SK-N-SH (cell line): ENCODE measurements around the gene NXPH4. TPM values are rescaled to one million over a fixed set of nuclear protein-coding genes. Genes with fewer than 3 reads are reported as not detected.

ENCODE experiments used
- CTCF ChIA-PET: fragments of 300-600, 350-600 bp; formaldehyde crosslinking; extraction: SDS; loops from one replicate; lab custom pipeline; 2021; lab: Yijun Ruan, JAX
- POLR2A ChIA-PET: fragments of 350-600 bp; sonication (Branson Sonifier 250); formaldehyde crosslinking; extraction: SDS; loops from one replicate; lab custom pipeline; 2020; ENCODE audit warnings: antibody characterized with exemption, inconsistent platforms; lab: Yijun Ruan, JAX
- DNase-seq: peaks from one replicate; pipeline ENCODE4 v3.0.0; 2012
- H2AFZ ChIP-seq: fragments of 200-600 bp; sonication (generic); 2 replicates; pipeline ENCODE4 v1.8.1; 2016; ENCODE audit warnings: antibody characterized with exemption, mild to moderate bottlenecking, low read depth
- H3F3A ChIP-seq: fragments of 200-600 bp; sonication (generic); replicated peaks from 2 replicates; pipeline ENCODE3; 2016; ENCODE audit warnings: antibody characterized with exemption, mild to moderate bottlenecking; ENCODE audit not compliant: insufficient read depth
- H3K27ac ChIP-seq, 2 experiments: fragments of 200-500 bp in 1 of 2; fragments of 200-600 bp in 1 of 2; sonication (Bioruptor generic) in 1 of 2; sonication (generic), shearing (Covaris generic) in 1 of 2; 2 replicates each; pipeline versions ENCODE4 v1.5.1 to v1.6.1; 2014 to 2016; ENCODE audit warnings: low read depth in 2 of 2, inconsistent platforms in 1 of 2, low read length in 1 of 2, mild to moderate bottlenecking in 1 of 2, mixed read lengths in 1 of 2
- H3K27me3 ChIP-seq: fragments of 200-600 bp; sonication (generic), shearing (Covaris generic); 2 replicates; pipeline ENCODE4 v1.6.1; 2016; ENCODE audit warnings: mixed run types; ENCODE audit not compliant: insufficient read depth
- H3K36me3 ChIP-seq, 2 experiments: fragments of 200-500 bp in 1 of 2; fragments of 200-600 bp in 1 of 2; sonication (Bioruptor generic) in 1 of 2; sonication (generic) in 1 of 2; replicated peaks in 1 of 2; 2 replicates each; pipeline versions ENCODE3 to v1.5.1; 2014 to 2016; ENCODE audit warnings: low read length in 1 of 2, mild to moderate bottlenecking in 1 of 2; ENCODE audit not compliant: insufficient read depth in 2 of 2, control insufficient read depth in 1 of 2
- H3K4me1 ChIP-seq, 2 experiments: fragments of 200-500 bp in 1 of 2; fragments of 200-600 bp in 1 of 2; sonication (Bioruptor generic) in 1 of 2; sonication (generic), shearing (Covaris generic) in 1 of 2; 2 replicates each; pipeline versions ENCODE4 v1.5.1 to v1.6.1; 2014 to 2016; ENCODE audit warnings: low read depth in 1 of 2, low read length in 1 of 2, mixed run types in 1 of 2; ENCODE audit not compliant: insufficient read depth in 2 of 2, control insufficient read depth in 1 of 2
- H3K4me2 ChIP-seq: fragments of 200-600 bp; sonication (generic), shearing (Covaris generic); 2 replicates; pipeline ENCODE4 v1.6.1; 2017; ENCODE audit warnings: mixed run types
- H3K4me3 ChIP-seq, 2 experiments: fragments of 200-500 bp in 1 of 2; fragments of 200-600 bp in 1 of 2; sonication (Bioruptor generic) in 1 of 2; sonication (generic), shearing (Covaris generic) in 1 of 2; 2 replicates each; pipeline versions ENCODE4 v1.5.1 to v1.8.1; 2014 to 2016; ENCODE audit warnings: low read depth in 2 of 2, inconsistent platforms in 1 of 2, low read length in 1 of 2, mild to moderate bottlenecking in 1 of 2, mixed read lengths in 1 of 2, moderate library complexity in 1 of 2
- H3K79me2 ChIP-seq: fragments of 200-600 bp; sonication (generic); 2 replicates; pipeline ENCODE4 v1.8.1; 2017; ENCODE audit warnings: mild to moderate bottlenecking; ENCODE audit not compliant: insufficient read depth
- H3K9ac ChIP-seq: fragments of 200-600 bp; sonication (generic); 2 replicates; pipeline ENCODE4 v1.6.1; 2017; ENCODE audit warnings: mixed run types
- H3K9me2 ChIP-seq: fragments of 200-600 bp; sonication (generic); 2 replicates; pipeline ENCODE4 v1.6.1; 2017; ENCODE audit warnings: mixed run types
- H3K9me3 ChIP-seq: fragments of 200-600 bp; sonication (generic); 2 replicates; pipeline ENCODE4 v1.6.1; 2017; ENCODE audit warnings: mixed run types, mild to moderate bottlenecking, moderate library complexity
- H4K20me1 ChIP-seq: fragments of 200-600 bp; sonication (generic); 2 replicates; pipeline ENCODE4 v1.6.1; 2017; ENCODE audit warnings: mild to moderate bottlenecking, mixed run types; ENCODE audit not compliant: insufficient read depth
- EZH2phosphoT487 ChIP-seq: fragments of 200-600 bp; sonication (generic); IDR thresholded peaks from 2 replicates; pipeline ENCODE4 v1.6.1; 2017; ENCODE audit warnings: low read depth, mixed run types, mild to moderate bottlenecking, antibody characterized with exemption, moderate library complexity, borderline replicate concordance
- JUND ChIP-seq: IDR thresholded peaks from 2 replicates; pipeline ENCODE4 v1.4.0; 2012
- MEF2A ChIP-seq: IDR thresholded peaks from 2 replicates; pipeline ENCODE4 v1.4.0; 2012; ENCODE audit warnings: low read depth, borderline replicate concordance
- NRF1 ChIP-seq: IDR thresholded peaks from 2 replicates; pipeline ENCODE4 v1.6.1; 2012; ENCODE audit warnings: low read depth, mild to moderate bottlenecking, low read length
- RAD21 ChIP-seq: IDR thresholded peaks from 2 replicates; pipeline ENCODE4 v1.6.1; 2012; ENCODE audit warnings: mild to moderate bottlenecking, low read length
- RCOR1 ChIP-seq: fragments of 150-350 bp; IDR thresholded peaks from 2 replicates; pipeline ENCODE4 v1.6.1; 2017; ENCODE audit warnings: antibody characterized with exemption, low read length
- TCF12 ChIP-seq: IDR thresholded peaks from 2 replicates; pipeline ENCODE4 v1.4.0; 2012
- WGBS: methylation state at CpG from one replicate; pipeline ENCODE4 v1.1.6; 2017; ENCODE audit warnings: low lambda C conversion rate; 5-methylcytosine and 5-hydroxymethylcytosine counted together
- polyA plus RNA-seq, 3 experiments: library from polyadenylated mRNA; depleted of rRNA; stranded (reverse); fragments of >200 nt; gene quantifications; 2 replicates each; pipeline ENCODE4 v1.2.3, GENCODE V29; 2012
- TF ChIP-seq, protein P1 (sequence below): IDR thresholded peaks from 2 replicates; pipeline ENCODE4 v1.6.1; 2012; ENCODE audit warnings: mild to moderate bottlenecking, low read depth, low read length, moderate library complexity
- TF ChIP-seq, protein P2 (sequence below): fragments of 150-350 bp; IDR thresholded peaks from 2 replicates; pipeline ENCODE4 v1.6.1; 2017; ENCODE audit warnings: antibody characterized with exemption, low read length, low read depth, borderline replicate concordance
- TF ChIP-seq, protein P3 (sequence below): IDR thresholded peaks from 2 replicates; pipeline ENCODE4; 2012
- TF ChIP-seq, protein P4 (sequence below): IDR thresholded peaks from 2 replicates; pipeline ENCODE4 v1.4.0; 2012; ENCODE audit warnings: low read depth, borderline replicate concordance

NXPH4 gene
- polyA plus RNA-seq, 1 of the 3 experiments (the other 2 are of a cell fraction), result 0.31 TPM

DNA sequence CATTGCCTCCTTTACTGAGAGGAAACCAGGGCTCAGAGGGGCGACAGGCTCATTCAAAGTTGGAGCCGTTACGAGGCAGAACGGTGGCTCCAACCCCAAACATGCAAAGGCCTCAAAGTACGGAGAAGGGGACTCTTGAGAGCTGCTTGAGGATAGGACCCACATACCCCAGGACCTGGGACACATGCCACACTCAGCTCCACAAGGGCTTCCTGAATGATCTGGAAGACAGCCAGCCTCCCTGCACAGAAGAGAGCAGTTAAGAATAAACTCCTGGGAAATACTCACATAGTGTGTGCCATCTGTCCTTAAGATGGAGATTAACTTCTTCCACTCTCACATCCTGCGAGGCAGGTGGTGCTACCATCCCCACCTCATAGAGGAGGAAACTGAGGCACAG, 26.6 kb upstream of the NXPH4 start (continued):
- TF ChIP-seq, protein P1, sequence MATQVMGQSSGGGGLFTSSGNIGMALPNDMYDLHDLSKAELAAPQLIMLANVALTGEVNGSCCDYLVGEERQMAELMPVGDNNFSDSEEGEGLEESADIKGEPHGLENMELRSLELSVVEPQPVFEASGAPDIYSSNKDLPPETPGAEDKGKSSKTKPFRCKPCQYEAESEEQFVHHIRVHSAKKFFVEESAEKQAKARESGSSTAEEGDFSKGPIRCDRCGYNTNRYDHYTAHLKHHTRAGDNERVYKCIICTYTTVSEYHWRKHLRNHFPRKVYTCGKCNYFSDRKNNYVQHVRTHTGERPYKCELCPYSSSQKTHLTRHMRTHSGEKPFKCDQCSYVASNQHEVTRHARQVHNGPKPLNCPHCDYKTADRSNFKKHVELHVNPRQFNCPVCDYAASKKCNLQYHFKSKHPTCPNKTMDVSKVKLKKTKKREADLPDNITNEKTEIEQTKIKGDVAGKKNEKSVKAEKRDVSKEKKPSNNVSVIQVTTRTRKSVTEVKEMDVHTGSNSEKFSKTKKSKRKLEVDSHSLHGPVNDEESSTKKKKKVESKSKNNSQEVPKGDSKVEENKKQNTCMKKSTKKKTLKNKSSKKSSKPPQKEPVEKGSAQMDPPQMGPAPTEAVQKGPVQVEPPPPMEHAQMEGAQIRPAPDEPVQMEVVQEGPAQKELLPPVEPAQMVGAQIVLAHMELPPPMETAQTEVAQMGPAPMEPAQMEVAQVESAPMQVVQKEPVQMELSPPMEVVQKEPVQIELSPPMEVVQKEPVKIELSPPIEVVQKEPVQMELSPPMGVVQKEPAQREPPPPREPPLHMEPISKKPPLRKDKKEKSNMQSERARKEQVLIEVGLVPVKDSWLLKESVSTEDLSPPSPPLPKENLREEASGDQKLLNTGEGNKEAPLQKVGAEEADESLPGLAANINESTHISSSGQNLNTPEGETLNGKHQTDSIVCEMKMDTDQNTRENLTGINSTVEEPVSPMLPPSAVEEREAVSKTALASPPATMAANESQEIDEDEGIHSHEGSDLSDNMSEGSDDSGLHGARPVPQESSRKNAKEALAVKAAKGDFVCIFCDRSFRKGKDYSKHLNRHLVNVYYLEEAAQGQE, result no peak
- no peak for TF ChIP-seq JUND
- TF ChIP-seq, protein P2, sequence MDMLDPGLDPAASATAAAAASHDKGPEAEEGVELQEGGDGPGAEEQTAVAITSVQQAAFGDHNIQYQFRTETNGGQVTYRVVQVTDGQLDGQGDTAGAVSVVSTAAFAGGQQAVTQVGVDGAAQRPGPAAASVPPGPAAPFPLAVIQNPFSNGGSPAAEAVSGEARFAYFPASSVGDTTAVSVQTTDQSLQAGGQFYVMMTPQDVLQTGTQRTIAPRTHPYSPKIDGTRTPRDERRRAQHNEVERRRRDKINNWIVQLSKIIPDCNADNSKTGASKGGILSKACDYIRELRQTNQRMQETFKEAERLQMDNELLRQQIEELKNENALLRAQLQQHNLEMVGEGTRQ, result no peak
- TF ChIP-seq MEF2A, result no peak

DNA sequence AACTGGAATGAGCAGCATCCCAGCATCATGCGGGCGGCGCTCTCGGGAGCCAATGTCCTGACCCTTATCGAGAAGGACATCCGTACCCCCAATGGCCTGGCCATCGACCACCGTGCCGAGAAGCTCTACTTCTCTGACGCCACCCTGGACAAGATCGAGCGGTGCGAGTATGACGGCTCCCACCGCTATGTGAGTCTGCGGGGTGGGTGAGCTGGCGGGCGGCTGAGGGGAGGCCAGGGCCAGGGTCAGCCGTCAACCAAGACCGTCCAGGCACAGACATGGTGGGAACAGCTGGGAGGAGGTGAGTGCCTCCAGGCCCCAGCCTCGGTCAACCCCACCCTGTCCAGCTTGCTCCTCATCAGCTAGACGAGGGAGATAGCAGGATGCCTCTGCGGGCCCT, 25.8 kb upstream of the NXPH4 start:
- H3K9ac ChIP-seq, result no peak overlapping the region
- H2AFZ ChIP-seq, result no peak overlapping the region
- DNase-seq, result no peak
- H3K9me3 ChIP-seq, result no peaks in the 10 kb centered on the region
- H3K4me1 ChIP-seq, result no peaks in the 10 kb centered on the region
- ChIA-PET POLR2A (no interaction called here), CTCF (interaction anchor here (0.9 to 31.5 kb wide), 7 partner anchors 9 to 79 kb away, joined by 3 to 616 read pairs (median 7); partner anchors contain the start of genes LRP1 and LRP1-AS)
- H3K27me3 ChIP-seq, result no peaks in the 10 kb centered on the region
- no peak overlapping the region for H3K4me3 ChIP-seq
- no peaks in the 10 kb centered on the region for H3K79me2 ChIP-seq
- no peak overlapping the region for H3K4me2 ChIP-seq
- no peaks in the 10 kb centered on the region for H3K9me2 ChIP-seq
- peaks cover 4% of the 10 kb centered on the region for H3F3A ChIP-seq
- no peak overlapping the region for H3K27ac ChIP-seq
- WGBS, result 96% methylated on average over 18 of the region's 23 CpGs
- H4K20me1 ChIP-seq, result no peaks in the 10 kb centered on the region
- peaks cover 15 to 85% of the 10 kb centered on the region in 2 experiments for H3K36me3 ChIP-seq
- TF ChIP-seq EZH2phosphoT487, result no peak
- TF ChIP-seq, protein P1, result no peak
- TF ChIP-seq, protein P3, sequence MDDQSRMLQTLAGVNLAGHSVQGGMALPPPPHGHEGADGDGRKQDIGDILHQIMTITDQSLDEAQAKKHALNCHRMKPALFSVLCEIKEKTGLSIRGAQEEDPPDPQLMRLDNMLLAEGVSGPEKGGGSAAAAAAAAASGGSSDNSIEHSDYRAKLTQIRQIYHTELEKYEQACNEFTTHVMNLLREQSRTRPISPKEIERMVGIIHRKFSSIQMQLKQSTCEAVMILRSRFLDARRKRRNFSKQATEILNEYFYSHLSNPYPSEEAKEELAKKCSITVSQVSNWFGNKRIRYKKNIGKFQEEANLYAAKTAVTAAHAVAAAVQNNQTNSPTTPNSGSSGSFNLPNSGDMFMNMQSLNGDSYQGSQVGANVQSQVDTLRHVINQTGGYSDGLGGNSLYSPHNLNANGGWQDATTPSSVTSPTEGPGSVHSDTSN, result no peak
- no peak for TF ChIP-seq NRF1
- TF ChIP-seq RCOR1, result no peak
- no peak for TF ChIP-seq MEF2A
- no peak for TF ChIP-seq RAD21
- no peak for TF ChIP-seq TCF12
- TF ChIP-seq, protein P4, sequence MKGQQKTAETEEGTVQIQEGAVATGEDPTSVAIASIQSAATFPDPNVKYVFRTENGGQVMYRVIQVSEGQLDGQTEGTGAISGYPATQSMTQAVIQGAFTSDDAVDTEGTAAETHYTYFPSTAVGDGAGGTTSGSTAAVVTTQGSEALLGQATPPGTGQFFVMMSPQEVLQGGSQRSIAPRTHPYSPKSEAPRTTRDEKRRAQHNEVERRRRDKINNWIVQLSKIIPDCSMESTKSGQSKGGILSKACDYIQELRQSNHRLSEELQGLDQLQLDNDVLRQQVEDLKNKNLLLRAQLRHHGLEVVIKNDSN, result no peak
